Hepatocyte (in vitro differentiated cells): Measurements from ENCODE around the gene AAGAB. TPM values are rescaled to one million over a fixed set of nuclear protein-coding genes. Genes with fewer than 3 reads are reported as not detected.
"Not testable (repeated sequence)": the region's sequence is repeated elsewhere in the genome, so short reads cannot be mapped to it uniquely, and the experiment has no call there.

Experiments
- DNase-seq: peaks from one replicate; pipeline ENCODE4 v3.0.0-alpha.2; 2016; ENCODE audit warnings: low spot score
- H2AFZ ChIP-seq: fragments of 200-600 bp; sonication (generic); 2 replicates; pipeline ENCODE4 v1.6.0; 2016; ENCODE audit warnings: antibody characterized with exemption, mild to moderate bottlenecking
- H3K27ac ChIP-seq: fragments of 200-600 bp; sonication (generic); 2 replicates; pipeline ENCODE4 v1.5.1; 2016; ENCODE audit warnings: mild to moderate bottlenecking
- H3K27me3 ChIP-seq: fragments of 200-600 bp; sonication (generic); 2 replicates; pipeline ENCODE4 v1.6.1; 2016
- H3K36me3 ChIP-seq: fragments of 200-600 bp; sonication (generic); replicated peaks from 2 replicates; pipeline ENCODE4 v1.5.1; 2016; ENCODE audit warnings: low read depth; ENCODE audit not compliant: insufficient read depth
- H3K4me1 ChIP-seq: fragments of 200-600 bp; sonication (generic); 2 replicates; pipeline ENCODE4 v1.5.1; 2016; ENCODE audit warnings: mild to moderate bottlenecking, moderate library complexity; ENCODE audit not compliant: insufficient read depth
- H3K4me2 ChIP-seq: fragments of 200-600 bp; sonication (generic); 2 replicates; pipeline ENCODE4 v1.6.0; 2016
- H3K4me3 ChIP-seq: fragments of 200-600 bp; sonication (generic); 2 replicates; pipeline ENCODE4 v1.5.1; 2016; ENCODE audit warnings: mild to moderate bottlenecking
- H3K79me2 ChIP-seq: fragments of 200-600 bp; sonication (generic); 2 replicates; pipeline ENCODE4 v1.6.0; 2017; ENCODE audit warnings: mild to moderate bottlenecking
- H3K9me2 ChIP-seq: fragments of 200-600 bp; sonication (generic); replicated peaks from 2 replicates; pipeline ENCODE4 v1.6.0; 2017; ENCODE audit warnings: mild to moderate bottlenecking; ENCODE audit not compliant: insufficient read depth
- H3K9me3 ChIP-seq: fragments of 200-600 bp; sonication (generic); 2 replicates; pipeline ENCODE4 v1.5.1; 2016; ENCODE audit warnings: low read depth, mild to moderate bottlenecking
- H4K20me1 ChIP-seq: fragments of 200-600 bp; sonication (generic); 2 replicates; pipeline ENCODE4 v1.6.0; 2016; ENCODE audit warnings: mild to moderate bottlenecking; ENCODE audit not compliant: insufficient read depth, poor library complexity, severe bottlenecking
- CTCF ChIP-seq: fragments of 200-600 bp; sonication (generic); IDR thresholded peaks from 2 replicates; pipeline ENCODE4 v1.5.1; 2016; ENCODE audit warnings: antibody characterized with exemption, mild to moderate bottlenecking; ENCODE audit not compliant: poor library complexity
- EZH2 ChIP-seq: fragments of 200-600 bp; sonication (generic); IDR thresholded peaks from 2 replicates; pipeline ENCODE4 v1.6.1; 2016; ENCODE audit warnings: antibody characterized with exemption, mild to moderate bottlenecking, borderline replicate concordance
- EZH2phosphoT487 ChIP-seq: fragments of 200-600 bp; sonication (generic); IDR thresholded peaks from one replicate; pipeline ENCODE4 v1.6.1; 2018; ENCODE audit warnings: antibody characterized with exemption, mild to moderate bottlenecking, low read depth, moderate library complexity; ENCODE audit not compliant: unreplicated experiment, severe bottlenecking
- WGBS: methylation state at CpG from one replicate; pipeline ENCODE4 v1.1.6; 2016; ENCODE audit warnings: low lambda C conversion rate; ENCODE audit errors: missing lambda C conversion rate; 5-methylcytosine and 5-hydroxymethylcytosine counted together
- polyA plus RNA-seq: library from polyadenylated mRNA; unstranded; fragments of >200 nt; fragmentation: Nextera tagmentation; extraction: Ambion mirVana; gene quantifications from 2 replicates; pipeline ENCODE4 v1.2.1, GENCODE V29; 2016
- total RNA-seq: library from RNA; depleted of rRNA; stranded (reverse); fragments of >200 nt; gene quantifications from 2 replicates; pipeline ENCODE4 v1.2.3, GENCODE V29; 2014

AAGAB gene
- total and polyA plus RNA-seq, 2 experiments from 2014 or later = 30.8 to 36.2 TPM

- H3K27me3 ChIP-seq = no peaks in the 10 kb centered on the region
- H2AFZ ChIP-seq = no peak overlapping the region
- H3K79me2 ChIP-seq = peaks cover 88% of the 10 kb centered on the region
- H3K4me1 ChIP-seq = peaks cover 18% of the 10 kb centered on the region
- no peaks in the 10 kb centered on the region for H3K9me3 ChIP-seq
- TF ChIP-seq EZH2 (no peak), EZH2phosphoT487 (no peak), CTCF (no peak)
- H3K4me2 ChIP-seq = no peak overlapping the region
- H3K4me3 ChIP-seq = no peak overlapping the region
- peaks cover 24% of the 10 kb centered on the region for H4K20me1 ChIP-seq
- no peak overlapping the region for H3K27ac ChIP-seq
- DNase-seq = no peak
- H3K36me3 ChIP-seq = no peaks in the 10 kb centered on the region
- no peaks in the 10 kb centered on the region for H3K9me2 ChIP-seq
Measured at GRCh38 chr15:67154249-67154648, 100.2 kb downstream of the AAGAB start.

GRCh38 chr15:67153044-67153443 lies 101.4 kb downstream of the AAGAB start:
- H3K4me2 ChIP-seq, DNase-seq, H3K36me3 ChIP-seq, H3K27me3 ChIP-seq, H3K27ac ChIP-seq, H3K4me3 ChIP-seq, H2AFZ ChIP-seq, H3K9me3 ChIP-seq, H3K9me2 ChIP-seq: not testable (repeated sequence)
- Histone ChIP-seq H3K79me2 (peaks cover 88% of the 10 kb centered on the region), H3K4me1 (peaks cover 30% of the 10 kb centered on the region), H4K20me1 (peaks cover 27% of the 10 kb centered on the region)
- 85% methylated on average over 6 of the region's 6 CpGs for WGBS

- H3K27me3 ChIP-seq = no peaks in the 10 kb centered on the region
- no peak overlapping the region for H3K4me3 ChIP-seq
- TF ChIP-seq EZH2 (no peak), CTCF (no peak), EZH2phosphoT487 (no peak)
- WGBS = 63% methylated on average over 1 of the region's 1 CpG
- no peaks in the 10 kb centered on the region for H3K9me3 ChIP-seq
- DNase-seq = no peak
- no peaks in the 10 kb centered on the region for H3K36me3 ChIP-seq
- peaks cover 88% of the 10 kb centered on the region for H3K79me2 ChIP-seq
- no peaks in the 10 kb centered on the region for H3K9me2 ChIP-seq
- H3K4me2 ChIP-seq = no peak overlapping the region
- no peak overlapping the region for H2AFZ ChIP-seq
- H4K20me1 ChIP-seq = peaks cover 27% of the 10 kb centered on the region
- no peak overlapping the region for H3K27ac ChIP-seq
- H3K4me1 ChIP-seq = peaks cover 36% of the 10 kb centered on the region
Measured at GRCh38 chr15:67152429-67152828, 102.0 kb downstream of the AAGAB start.

Other genes starting within 250 kb of the AAGAB start
- gene SMAD3, start 189.1 kb downstream of the AAGAB start, total RNA-seq = 24.6 and 32.2 TPM in 2 replicates
- 24.7 and 26.5 TPM in 2 replicates for gene SMAD3, start 189.1 kb downstream of the AAGAB start, polyA plus RNA-seq
- gene IQCH, start 125 bp upstream of the AAGAB start, total RNA-seq = 0.24 and 1.0 TPM in 2 replicates
- gene IQCH, start 125 bp upstream of the AAGAB start, polyA plus RNA-seq = 0.76 and 1.4 TPM in 2 replicates